T1000 (cell line): ENCODE data around the gene SFXN1.
"Not testable (repeated sequence)": the region's sequence is repeated elsewhere in the genome, so short reads cannot be mapped to it uniquely, and the experiment has no call there.

Experiments used
- DNase-seq: peaks from one replicate; lab custom pipeline; 2025; ENCODE audit warnings: mixed read lengths; lab: John Stamatoyannopoulos, UW

Gene SFXN1, protein sequence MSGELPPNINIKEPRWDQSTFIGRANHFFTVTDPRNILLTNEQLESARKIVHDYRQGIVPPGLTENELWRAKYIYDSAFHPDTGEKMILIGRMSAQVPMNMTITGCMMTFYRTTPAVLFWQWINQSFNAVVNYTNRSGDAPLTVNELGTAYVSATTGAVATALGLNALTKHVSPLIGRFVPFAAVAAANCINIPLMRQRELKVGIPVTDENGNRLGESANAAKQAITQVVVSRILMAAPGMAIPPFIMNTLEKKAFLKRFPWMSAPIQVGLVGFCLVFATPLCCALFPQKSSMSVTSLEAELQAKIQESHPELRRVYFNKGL

DNA sequence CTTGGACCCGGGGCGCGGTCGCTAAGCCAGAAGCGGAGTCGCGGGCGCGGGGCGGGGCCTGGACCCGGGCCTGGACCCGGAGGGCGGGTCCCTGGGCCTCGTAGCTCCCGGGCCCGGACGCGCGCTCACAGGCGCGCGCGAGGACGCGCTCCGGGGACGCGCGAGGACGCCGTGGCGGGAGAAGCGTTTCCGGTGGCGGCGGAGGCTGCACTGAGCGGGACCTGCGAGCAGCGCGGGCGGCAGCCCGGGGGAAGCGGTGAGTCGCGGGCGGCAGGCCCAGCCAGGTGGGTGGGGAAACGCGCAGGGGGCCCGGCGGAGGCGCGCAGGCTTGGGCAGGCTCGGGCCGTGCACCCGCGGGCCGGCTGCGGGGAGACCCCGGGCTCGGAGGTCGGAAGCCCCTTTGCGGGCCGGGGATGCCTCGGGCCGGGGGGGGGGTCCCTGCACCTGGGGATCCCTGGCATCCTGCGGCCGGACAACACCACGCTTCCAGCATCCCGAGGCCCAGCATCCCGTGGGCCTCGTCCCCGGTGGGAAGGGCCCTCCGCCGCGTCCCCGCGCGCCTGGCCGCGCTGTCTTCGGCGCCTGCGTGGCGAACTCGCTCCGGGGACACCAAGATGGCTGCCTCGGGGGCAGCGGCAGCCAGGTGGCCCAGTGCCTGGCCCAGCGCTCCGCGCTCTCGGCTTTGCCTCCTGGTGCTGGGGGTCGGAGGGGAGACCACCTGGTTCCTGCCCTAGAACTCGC is at the start of gene SFXN1:
SFXN1 (plus strand) TSS at position 177 of the 741 bp plus-strand sequence. CDS start 13,544 bp downstream, outside the sequence.
- peak; percentile 42 for DNase-seq

DNA sequence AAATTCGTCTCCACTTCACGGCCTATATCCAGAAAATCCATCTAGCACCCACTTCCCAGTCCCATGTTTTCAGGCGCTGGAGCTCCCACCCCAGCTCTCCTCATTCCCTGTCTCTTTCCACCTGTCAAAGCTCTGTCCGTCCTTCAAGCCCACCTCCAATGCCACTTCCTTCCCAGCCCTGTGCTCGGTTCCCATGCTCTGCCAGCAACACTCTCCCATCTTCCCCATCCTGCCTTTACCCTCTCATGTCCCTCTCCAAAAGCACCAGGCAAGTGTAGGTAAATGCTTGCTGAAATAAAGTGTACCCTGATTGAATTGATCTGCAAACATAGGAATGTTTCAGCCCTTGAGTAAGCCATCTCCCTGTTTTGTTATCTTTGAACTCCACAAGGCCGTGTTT is 43.6 kb upstream of the SFXN1 start:
- no peak for DNase-seq

DNA sequence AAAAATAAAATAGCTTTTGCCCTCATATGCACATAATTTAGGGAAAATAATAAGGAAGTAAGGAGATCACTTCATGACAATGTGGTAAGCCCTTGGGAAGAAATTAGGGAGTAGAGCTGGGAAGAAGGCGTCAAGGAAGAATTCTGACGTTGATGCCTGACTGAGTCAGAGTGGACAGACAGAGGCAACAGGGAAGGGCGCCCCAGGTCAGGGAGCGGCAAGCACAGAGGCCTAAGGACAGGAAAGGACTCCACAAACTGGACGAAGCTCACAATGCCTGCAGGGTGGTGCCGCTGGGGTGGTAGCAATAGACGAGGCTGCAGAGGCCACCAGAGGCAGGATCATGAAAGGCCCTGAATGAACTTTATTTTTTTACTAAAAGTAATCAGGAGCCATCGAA is 42.0 kb upstream of the SFXN1 start:
- DNase-seq: no peak

DNA sequence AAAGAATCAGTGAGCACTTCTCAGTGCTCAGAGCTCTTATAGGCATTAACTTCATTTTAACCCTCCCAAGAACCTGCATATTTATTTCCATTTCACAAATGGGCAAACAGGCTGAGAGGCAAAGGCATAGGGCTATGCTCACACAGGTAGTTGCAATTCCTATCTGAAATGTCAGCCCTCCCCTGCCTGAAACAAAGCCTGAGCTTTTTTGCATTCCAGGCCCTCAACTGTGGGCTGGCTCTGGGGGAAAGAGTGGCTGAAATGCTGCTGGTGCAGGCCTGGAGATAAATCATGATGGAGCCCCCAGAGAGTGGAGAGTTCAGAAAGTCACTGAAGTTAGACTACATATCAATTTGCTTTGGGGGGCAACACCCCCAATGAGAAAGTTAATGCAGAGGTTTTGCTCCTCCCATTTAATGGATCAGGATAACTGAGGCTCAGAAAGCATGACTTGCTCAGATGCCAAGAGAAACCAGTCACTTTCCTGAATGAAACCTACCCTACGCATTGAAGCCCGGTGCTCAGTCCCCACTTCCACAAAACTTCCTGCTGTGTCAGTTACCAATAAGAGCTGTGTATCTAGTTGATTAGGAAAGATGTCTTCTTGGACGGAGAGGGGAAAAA is 40.0 kb upstream of the SFXN1 start:
- no peak for DNase-seq

DNA sequence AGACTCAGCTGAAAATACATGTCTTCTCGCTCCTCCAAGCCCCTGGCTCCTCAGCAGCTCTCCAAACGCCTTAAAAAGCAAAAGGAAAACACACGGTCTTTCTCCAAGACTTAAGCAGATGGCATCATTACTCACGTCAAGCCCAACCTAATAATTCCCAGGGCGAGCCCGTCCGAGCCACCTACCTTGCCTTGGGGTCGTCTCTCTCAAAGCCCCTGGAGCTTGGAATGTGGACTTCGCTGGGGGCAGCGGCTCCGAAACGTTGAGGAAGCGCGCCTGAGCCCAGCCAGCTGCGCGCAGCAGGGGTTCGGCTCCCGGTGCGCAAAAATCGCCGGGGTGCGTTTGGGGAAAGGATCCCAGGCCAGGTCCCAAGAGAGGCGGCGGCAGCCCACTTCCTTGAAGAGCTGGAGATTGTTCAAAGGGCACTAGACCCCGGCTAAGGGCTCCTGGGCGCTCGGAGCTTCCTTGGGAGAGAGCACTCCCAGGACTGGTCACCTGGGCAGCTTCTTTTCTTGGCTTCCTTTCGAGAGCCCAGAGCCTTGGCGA is 34.8 kb upstream of the SFXN1 start:
- DNase-seq: no peak

DNA sequence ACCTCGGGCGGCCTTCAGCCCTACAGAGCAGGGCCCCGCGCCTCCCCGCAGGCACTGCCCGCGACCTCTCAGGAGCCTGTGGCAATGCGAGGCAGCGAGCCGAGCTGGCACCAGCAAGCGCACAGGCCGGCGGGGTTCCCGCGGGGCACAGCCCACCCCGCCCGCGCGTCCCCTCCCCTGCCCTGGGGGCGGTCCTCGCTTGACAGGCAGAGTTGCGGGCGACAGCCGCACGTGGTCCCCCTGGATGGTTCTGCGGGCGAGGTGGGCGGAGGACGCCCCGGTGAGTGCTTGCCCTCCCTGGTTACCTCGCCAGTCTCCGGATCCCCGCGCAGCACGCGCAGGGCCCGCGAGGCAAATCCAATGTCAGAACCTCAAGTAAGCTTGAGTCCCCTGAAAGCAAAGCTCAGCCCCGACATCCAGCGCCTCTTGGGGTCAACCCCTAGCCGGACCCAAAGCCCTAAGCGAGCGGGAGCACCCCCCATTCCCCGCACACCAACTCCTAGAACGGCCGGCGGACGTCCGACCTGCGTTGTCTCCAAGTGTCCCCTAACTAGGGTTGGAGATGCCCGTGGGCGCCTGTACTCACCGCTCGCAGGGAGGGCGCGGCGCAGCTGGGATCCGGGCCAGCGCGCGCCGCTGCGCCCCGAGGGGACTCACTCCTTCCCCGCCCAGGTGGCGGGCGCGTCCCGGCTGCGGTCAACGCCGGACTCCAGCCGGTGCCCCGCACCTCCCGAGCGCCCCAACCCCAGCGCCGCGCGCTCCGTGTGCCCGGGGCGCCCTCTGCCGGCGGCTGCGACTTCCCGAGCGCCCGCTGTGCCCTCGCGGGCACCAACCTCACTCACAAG is 34.1 kb upstream of the SFXN1 start, which contains the start of gene DRD1:
DRD1 (minus strand) TSS at position 123 of the 845 bp plus-strand sequence. CDS start 1,083 bp downstream, outside the sequence.
- DNase-seq: no peak

DNA sequence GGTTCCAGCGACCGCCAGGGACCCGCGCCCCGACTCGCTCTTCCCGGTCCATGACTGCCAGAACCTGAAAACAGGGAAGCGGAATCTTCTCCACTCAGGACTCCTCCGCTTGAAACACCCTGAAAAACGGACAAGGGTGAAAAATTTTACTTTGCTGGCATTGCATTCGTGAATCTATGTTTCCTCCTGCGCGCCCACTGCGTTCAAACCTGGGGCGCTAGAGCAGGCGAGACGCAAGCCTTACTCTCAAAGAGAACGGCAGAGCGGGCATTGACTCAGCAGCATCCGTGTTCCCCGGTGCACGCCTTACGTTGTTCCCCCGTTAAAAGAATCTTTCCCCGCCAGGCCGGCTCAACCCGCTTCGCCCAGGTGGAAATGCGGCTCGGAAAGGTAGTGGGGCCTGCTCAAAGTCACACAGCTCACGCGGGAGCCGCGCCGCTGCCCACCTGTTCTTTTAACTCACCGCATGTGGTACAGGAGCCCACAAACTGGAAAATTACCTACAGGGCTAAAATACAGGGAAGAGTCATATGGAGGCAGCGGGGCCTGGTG is 33.4 kb upstream of the SFXN1 start:
- DNase-seq: no peak

DNA sequence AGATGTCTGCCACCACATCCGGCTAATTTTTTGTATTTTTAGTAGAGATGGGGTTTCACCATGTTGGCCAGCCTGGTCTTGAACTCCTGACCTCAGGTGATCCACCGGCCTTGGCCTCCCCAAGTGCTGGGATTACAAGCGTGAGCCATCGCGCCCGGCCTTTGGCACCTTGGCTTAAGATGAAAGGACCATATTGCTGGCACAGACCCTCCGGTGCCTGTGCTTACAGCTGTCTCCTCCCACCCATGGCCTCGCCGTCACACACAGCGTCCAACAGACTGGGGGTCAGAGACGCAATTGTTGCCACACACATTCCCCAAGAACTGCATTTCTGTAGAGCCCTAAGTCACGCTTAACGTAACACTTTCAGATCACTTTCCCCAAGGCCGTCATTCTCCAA is 32.0 kb upstream of the SFXN1 start:
- DNase-seq: not testable (repeated sequence)

DNA sequence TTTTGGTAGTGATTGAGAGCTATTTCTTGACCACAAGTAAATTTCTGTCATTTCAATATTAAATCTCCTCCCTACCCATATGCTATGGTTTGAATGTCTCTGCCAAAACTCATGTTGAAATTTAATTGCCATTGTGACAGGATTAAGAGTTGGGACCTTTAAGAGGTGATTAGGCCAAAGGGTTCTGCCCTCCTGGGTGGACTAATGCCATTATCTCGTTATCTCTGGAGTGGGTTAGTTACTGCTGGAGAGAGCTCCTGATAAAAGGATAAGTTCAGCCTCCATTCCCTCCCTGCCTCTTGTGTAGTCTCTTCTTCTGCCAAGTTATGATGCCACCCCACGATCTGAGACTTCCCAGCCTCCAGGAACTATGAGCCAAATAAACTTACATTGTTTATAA is 30.8 kb upstream of the SFXN1 start:
- no peak for DNase-seq

DNA sequence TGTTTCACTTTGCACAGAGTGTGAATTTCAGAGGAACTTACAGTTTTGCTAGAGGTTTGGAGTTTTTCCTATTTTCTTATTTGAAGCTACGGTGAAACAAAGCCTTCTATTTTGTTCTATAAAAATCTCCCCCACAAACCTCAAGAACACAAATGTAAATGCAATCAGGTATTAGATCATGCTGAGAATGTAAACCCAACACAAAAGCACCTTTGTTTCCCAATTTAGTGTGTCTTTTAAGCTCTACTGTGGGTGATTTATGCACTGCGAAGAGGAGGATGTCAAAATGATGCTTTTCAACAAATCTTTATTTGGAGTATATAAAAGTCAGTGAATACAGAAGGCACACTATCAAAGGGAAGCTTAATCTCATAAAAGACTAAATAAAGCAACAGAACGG is 30.1 kb upstream of the SFXN1 start:
- no peak for DNase-seq

DNA sequence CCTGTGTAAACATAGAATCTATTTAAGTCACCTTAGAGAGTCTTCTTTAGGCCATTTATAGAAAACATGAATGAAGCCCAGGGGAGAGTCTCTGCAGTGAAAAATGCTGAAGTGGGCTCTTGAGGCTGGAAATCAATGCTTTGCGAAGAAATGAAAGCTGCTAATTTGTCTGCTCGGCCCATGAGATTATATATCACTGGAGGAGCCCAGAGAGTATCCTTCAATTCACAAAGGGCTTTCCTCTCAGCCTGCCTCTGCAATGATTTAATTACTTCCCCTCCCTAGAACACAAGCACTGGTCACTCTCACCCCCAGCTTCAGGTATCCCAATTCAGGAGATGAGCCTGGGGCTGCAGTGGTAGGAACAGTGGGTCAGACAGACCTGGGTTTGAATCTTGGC is 26.2 kb upstream of the SFXN1 start:
- DNase-seq: no peak

DNA sequence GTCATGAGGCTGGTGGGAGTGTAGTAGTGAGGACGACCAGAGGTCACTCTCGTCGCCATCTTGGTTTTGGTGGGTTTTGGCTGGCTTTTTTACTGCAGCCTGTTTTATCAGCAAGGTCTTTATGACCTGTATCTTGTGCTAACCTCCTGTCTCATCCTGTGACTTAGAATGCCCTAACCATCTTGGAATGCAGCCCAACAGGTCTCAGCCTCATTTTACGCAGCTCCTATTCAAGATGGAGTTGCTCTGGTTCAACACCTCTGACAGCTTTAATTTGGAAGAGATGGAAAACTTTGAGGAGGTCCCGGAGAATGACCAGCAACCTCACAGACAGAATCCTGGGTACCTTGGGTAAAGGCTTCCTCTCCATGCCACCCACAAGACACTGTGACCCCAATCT is 24.0 kb upstream of the SFXN1 start:
- DNase-seq: not testable (repeated sequence)

DNA sequence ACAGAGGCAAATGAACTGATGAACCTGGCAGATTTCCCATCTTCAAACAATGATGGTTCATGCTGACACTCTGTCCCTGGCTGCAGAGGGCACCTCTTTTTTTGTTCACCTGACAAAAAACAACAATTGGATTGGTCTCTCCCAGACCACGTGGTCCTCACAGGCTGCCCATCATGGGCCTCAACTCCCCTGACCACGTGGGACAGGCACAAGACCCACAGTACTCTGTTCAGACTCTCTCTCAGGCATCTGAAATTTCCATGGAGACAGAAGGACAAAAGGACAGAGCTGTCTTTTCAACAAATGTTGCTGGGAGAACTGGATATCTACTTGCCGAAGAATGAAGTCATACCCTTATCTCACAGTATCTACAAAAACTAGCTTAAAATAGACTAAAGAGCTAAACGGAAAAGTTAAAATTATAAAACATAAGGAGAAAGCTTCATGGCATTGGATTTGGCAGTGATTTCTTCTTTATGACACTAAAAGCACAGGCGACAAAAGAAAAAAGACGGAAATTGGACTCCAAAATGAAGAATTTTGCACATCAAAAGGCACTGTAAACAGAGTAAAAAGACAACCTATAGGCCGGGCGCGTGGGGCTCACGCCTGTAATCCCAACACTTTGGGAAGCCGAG is 22.1 kb upstream of the SFXN1 start:
- no peak for DNase-seq

DNA sequence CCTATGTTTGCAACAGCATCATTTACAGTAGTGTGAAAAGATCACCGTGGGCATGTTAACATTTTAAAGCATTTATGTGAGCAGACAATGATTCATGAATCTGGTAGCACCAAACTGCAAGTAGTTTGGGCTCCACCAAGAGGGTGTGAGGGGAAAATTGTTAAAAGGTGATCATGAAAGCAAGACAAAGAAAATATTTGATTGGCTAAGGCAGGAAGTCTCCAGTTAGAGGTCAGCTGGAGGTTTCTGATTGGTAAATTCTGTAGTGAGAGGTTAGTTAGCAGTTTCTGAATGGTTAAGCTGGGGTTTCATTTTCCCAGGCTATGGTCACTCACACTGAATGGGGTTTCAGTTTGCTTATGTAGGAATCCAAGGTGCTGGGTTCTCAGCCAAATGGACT is 20.9 kb upstream of the SFXN1 start:
- no peak for DNase-seq

DNA sequence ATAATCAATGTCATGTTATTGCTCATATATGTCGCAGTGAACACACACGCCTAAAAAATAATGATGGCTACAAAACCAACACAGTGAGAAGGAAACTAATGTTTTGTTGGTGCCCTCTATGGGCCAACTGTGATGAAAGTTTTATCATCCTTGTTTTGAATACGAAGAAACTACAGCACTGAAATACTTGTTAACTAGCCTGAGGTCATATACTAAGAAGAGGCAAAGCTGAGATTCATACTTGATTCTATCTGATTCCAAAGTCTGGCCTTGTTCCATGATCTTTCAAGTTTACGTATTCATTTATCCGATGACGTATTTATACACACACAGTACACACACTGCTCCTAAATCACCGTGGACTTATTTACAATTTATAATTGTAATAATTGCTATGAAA is 18.2 kb upstream of the SFXN1 start:
- DNase-seq: no peak

DNA sequence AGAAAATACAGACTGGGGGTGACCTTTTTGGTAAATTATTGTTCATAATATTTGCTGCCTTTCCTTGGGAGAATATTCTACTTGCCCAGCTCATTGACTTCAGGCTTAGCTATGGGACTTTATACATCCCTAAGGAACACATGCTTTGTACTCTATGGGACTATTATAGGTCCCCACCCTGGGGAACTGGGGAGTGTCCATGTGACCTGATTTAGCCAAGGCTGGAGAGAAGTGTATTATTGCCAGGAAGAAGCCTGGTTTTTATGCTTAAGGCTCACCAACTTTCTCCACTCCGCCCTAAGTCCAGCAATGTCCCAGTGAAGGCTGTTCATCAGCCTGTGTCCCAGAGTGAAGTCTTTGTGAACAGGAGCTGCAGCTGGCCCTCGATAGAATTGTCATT is 17.8 kb upstream of the SFXN1 start:
- no peak for DNase-seq

DNA sequence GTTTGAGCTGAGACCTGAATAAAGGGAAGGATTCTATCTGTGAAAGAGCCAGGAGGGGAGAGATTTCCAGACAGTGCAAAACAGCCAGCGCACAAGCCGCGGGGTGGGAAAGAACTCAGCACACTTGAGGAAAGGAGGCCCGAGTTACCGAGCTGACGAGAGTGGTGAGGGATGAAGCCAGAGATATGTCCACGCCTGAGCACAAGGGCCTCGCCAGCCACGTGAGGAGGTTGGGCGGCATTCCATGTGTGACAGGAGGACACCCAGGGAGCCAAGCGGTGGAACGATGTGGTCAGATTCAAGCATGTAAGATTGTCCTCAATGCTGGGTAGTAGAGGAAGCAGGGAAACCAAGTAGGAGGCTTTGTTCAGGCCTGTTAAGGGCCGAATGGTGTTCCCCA is 17.0 kb upstream of the SFXN1 start:
- DNase-seq: no peak

DNA sequence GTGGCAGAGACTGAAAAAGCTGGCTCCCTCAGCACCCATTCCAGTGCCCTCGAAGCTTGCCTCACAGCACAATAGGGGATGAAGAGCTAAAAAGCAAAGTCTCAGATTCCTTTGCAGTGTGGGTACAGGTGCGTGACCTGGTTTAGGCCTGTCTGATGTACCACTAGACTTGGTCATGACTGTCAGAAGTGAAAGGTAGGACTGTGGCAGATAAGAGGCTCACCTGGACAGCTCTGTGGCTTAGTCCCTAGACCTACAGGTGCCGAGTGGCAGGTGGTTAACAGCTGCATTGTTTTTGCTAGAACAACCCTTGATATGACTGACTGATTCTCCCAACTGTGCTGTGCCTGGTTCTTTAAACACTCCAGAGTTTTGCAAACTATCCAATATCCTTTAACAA is 14.7 kb upstream of the SFXN1 start:
- DNase-seq: no peak

DNA sequence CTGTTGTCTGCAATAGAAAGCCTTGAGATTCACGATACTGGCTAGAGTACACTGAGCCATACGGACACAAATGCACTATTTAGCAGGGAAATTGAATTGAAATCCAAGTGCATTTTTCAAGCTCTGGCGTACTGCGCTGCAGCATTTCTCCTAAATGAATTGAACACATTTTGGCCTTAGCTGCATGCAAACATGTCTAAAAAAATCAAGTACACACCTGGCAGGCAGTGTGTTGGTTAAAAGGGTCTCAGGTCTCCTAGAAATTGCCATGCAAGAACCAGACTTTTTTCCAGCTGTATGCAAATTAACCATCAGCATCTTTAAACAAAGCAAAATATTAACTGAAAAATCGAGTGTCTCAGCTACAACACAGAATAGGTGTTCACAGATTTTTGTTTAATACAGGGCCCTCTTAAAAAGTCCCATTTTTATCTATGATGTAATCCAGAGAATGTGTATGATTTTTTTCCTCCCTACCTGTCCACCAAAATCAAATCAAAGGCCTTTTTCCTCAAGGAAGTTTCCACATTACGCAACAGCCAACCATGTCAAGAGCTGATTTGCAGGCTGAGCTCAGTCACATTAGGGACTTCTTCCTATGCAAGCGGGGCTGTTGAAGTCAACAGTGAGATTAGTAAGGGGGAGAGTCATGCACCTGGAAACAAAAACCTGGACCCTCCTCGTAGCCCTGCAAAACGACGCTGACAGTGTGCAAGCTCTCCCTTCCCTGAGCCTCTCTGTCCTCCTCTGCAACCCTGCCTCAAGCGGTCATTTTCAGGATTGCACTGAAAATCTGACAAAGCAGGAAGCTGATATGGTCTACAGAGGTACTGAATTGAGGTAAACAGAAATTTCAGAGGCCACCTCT is 14.1 kb upstream of the SFXN1 start:
- DNase-seq: peak; percentile 2

DNA sequence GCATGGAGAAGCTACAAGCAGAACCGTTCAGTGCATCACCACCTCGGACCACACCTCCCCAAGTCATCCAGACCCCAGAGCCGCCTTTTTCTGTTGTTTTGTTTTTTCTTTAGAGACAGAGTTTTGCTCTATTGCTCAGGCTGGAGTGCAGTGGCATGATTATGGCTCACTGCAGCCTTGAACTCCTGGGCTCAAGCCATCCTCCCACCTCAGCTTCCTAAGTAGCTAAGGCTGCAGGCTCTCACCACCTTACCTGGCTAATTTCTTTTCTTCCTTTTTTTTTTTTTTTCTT is 13.5 kb upstream of the SFXN1 start:
- DNase-seq: no peak
